Stimulated activated CD8-positive, alpha-beta memory T cell treated with anti-CD3 and anti-CD28 coated beads, Interleukin-12 subunit alpha, Interleukin-12 subunit beta, amount 100 ng/mL, for 24 hours (primary cell): ENCODE data around the gene GNAL.
"Not testable (repeated sequence)": the region's sequence is repeated elsewhere in the genome, so short reads cannot be mapped to it uniquely, and the experiment has no call there.

ENCODE experiments used
- DNase-seq: peaks from one replicate; pipeline ENCODE4 v3.0.0-alpha.2; 2020; ENCODE audit errors: extremely low read depth

The GNAL gene

DNA sequence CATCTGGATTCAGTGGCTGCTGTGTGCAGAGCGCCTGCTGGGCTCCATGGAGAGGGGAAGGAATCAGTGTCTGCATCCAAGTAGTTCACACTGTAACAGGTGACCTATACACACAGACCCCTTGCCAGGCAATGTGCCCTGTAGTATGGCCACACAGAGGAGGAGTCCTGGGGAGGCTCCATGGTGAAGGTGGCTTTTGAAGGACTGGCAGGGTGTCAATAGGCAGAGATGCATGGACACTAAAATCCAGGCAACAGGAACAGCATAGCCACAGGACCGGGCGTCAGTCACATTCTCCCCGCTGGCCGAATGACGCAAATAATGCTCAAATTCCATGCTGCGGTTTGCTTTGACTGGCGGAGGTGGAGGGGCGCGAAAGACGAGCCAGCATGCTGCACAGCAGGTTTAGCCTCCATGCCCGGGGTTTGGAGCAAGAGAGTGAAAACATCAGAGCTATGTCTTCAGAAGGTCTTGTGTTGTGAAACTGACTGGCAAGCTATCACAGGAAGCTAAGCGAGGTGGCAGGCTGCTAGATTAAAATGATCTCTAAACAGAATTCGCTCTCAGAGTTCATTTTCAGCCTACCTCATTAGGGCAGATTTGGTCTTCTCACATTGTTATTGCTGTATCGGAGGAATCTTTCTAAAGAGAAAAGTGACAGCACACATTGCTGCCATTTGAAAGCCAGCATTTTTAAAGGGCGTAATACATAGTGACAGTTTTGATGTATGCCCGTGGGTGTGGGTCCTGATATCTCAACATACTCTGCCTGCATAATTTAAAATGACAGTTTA lies 161.0 kb downstream of the GNAL start:
- DNase-seq = peak; percentile 12

DNA sequence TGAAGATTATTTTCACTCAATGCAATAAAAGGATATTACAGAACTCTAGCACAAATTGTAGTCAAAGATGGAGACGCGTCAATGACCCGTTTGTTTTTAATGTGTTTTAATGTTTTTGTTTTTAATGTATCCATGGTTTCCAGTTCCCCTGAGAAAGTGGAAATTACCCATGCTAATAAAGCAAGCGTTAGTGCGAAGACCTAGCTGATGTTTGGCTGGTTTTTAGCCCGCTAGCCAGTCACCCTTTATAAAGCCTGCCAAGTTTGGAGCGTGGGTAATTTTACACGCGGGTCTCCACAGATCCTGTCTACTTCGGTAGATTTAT lies 161.7 kb downstream of the GNAL start:
- DNase-seq = no peak

- DNase-seq = peak; percentile 97
These were observed 162.2 kb downstream of the GNAL start, which contains the start of gene CHMP1B for GRCh38 chr18:11851146-11851805. CHMP1B (plus strand) TSS chr18:11851413; CDS start chr18:11851512, 99 bp downstream.

GRCh38 chr18:11851806-11852337 lies 162.8 kb downstream of the GNAL start:
- DNase-seq = no peak

GRCh38 chr18:11854554-11854953 lies 165.5 kb downstream of the GNAL start:
- not testable (repeated sequence) for DNase-seq

DNA sequence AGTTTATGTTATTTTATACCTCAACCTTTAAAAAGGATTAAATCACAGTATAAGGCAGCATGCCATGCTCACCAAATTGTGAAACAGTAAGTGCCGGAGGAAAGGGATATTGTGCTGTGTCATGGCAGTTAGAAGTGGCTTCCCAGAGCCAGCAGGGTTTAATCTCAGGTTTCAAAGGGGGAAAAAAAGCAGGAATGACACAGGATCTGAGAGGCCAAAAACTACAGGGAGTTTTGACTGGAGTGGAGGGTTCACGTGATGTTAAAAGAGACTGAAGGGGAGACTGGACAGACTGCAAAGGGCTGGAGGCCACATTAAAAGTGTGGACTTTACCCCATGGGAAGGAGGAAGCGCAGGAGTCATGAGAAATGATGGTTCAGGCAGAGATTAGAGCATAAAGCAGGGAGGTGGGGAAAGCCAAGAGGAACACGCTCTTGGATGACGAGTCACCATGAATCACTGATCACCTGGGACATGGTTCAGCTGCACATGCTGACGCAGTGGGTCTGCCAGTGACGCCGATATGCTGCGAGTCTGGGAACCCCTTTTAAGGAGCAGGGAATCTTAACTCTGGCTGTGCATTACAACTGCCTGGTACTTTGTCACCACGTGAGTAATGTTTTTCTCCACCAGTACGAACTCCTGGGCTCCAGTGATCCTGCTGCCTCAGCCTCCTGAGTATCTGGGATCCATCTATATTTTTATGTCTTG lies 168.3 kb downstream of the GNAL start:
- no peak for DNase-seq

GRCh38 chr18:11859282-11859830 lies 170.3 kb downstream of the GNAL start:
- DNase-seq = no peak

DNA sequence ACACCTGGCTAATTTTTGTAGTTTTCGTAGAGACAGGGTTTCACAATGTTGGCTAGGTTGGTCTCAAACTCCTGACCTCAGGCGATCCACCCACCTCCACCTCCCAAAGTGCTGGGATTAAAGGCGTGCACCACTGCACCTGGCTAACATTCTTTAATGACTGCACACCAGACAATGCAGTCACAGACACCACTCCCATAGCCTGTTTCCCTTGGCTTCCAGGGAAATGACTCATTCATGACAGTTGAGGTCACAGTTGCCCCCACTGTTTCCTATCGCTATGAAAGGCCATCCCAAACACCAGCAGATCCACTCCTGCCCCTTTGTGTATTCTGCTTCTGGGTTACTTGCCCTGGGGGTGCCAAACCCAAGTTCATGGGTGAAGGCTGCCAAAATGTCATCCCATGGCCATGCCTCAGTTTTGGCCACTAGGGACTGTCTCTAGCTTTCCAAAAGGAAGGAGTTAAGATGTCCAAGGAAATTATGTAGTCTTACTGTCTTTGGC lies 170.9 kb downstream of the GNAL start:
- no peak for DNase-seq

DNA sequence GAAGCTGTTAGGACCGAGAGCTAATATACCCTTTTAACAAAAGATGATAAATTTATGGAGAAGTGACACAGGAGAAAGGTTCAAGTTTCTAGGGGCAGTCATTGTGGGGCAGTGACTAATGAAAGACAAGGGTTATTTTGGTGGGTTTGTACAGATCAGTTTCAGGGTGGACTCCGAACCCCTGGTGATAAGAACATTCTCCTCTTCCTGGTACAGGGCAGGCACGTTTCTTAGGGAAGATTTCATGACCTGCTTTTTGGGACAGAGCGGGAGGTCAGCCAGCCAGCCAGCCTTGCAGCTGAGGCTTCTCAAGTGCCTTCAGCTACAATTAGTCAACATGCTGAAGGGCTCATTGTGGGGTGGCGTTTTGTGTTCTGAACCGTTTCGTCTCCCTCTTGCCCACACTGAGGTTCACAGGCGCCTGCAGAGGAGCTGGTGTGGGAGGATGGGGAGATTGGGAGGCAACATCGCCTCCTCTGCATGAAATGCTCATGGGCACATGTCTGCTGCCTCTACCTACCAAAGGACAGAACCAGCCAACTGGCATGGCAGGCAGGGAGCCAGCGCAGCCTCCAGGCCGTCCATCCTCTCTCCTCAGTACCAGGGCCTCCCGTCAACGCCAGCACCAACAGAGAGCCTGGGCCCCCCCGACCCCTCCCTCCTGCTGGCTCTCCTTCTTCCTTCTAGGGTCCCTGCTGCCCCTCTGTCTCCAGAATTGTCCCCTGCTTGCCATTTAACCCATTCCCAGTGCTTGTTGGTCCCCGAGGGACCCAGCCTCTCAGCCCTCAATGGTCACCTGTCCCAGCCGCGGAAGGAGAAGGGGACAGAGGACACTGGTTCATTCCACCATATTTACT lies 171.8 kb downstream of the GNAL start:
- DNase-seq = no peak

GRCh38 chr18:11861583-11862288 lies 172.7 kb downstream of the GNAL start:
- no peak for DNase-seq

DNA sequence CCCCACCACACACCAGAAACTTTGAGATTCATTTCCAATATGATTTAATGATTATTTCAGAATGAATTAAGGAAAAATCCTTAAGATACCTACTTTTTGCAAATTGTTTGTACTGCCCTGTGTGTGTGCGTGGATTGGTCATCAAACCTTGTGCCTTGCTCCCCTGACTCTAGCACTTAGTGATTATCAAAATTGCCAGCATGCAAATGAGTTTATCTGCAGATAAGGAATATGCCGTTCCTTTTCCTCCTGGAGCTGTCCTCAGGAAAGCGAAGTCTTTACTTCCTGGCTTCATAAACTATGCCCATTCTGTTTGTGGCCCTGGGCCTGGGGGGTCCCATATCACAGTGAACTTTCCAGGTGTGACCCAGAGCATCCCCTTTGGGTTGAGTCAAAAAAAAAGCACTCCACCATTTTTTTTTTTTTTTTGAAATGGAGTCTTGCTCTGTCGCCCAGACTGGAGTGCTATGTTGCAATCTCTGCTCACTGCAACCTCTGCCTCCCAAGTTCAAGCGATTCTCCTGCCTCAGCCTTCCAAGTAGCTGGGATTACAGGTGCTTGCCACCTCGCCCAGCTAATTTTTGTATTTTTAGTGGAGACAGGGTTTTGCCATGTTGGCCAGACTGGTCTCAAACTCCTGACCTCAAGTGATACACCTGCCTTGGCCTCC lies 173.5 kb downstream of the GNAL start:
- no peak for DNase-seq

DNA sequence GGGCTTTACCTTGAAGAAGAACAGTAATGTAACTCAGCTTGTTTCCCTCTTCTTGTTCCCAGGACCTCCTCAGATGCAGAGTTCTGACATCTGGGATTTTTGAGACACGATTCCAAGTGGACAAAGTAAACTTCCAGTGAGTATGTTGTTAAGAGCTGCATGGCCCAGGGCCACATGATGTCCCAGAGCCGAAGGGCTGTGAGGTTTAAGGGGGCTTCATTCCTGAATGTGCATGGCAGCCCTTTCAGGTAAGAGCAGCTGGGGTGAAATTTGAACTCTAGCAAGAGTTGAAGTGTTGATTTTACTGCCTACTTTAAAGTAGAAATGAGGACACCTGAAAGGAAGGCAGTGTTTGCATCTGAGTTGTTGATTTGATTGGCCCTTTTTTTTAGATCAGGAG lies 175.4 kb downstream of the GNAL start:
- no peak for DNase-seq

- DNase-seq = no peak
These were observed 176.0 kb downstream of the GNAL start for GRCh38 chr18:11865071-11865470.

GRCh38 chr18:11866329-11866728 lies 177.3 kb downstream of the GNAL start:
- DNase-seq = no peak

- DNase-seq = no peak
These were observed 177.7 kb downstream of the GNAL start for GRCh38 chr18:11866764-11867163.

DNA sequence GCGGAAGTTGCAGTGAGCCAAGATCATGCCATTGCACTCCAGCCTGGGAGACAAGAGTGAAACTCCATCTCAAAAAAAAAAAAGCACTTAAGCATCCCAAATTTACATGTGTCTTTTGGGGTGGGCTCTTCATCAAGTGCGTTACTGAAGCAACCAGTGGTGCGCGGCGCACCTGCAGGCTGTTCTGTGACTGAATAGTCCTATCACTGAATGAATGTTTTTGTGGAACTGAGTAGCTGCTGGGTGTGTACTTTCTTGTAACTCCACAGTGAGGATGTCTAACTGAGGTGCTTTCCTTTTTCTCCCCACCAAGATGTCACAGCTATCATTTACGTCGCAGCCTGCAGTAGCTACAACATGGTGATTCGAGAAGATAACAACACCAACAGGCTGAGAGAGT lies 179.2 kb downstream of the GNAL start:
- no peak for DNase-seq

DNA sequence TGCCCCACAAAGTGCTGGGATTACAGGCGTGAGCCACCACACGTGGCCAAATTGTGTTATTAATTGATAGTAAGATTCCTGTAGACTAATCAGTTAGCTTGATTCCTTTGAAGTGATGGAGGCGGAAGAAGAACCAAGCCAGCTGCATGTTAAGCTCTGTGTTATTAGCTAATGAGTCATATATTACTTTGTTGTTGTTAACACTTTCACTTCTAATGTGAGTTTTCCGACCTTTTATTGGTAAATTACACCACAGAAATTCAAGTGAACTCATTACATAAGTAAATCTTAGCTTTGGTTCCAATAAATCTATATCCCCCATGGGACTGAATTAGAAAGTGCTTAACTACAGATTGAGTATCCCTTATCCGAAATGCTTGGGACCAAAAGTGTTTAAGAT lies 182.4 kb downstream of the GNAL start:
- no peak for DNase-seq

DNA sequence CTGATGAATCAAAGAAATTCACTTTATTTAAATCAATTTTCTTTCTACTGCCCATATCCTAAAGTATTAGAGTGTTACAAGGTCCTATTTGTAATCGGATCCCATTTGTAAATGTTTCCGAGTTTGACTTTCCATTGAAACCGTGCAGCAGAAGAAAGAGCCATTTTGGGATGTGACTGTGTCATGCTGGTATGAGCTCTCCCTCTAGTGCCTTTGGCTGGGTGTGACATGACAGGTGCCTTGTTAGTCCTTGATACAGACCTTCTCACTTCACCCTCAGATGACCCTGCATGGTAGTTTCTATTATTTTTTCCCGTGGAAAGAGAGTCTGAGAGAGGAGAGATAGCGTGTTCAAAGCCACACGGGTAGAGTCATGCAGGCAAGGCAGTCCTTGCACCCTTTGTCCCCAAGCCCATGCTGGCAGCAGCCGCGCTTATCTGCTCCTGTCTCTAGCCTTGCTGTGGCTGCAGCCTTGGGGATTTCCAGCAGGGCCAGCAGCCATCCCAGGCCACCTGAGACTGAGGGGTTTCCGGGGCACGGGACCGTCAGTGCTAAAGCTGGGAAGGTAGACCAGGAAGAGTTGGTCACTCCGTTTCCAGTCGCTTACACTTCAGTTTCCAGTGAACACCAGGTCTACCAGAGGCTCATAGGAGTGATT lies 183.5 kb downstream of the GNAL start:
- DNase-seq = no peak

GRCh38 chr18:11873670-11874340 lies 184.7 kb downstream of the GNAL start:
- DNase-seq = no peak
